GM12892 (cell line): Measurements from ENCODE around the gene PKN1.

Experiments
- POLR2A ChIP-seq: IDR thresholded peaks from 2 replicates; pipeline ENCODE4 v1.6.1; 2011; ENCODE audit warnings: low read depth, low read length, control low read depth
- POLR2AphosphoS5 ChIP-seq: IDR thresholded peaks from 2 replicates; pipeline ENCODE4 v1.6.1; 2011; ENCODE audit warnings: low read depth, low read length, control low read depth

DNA sequence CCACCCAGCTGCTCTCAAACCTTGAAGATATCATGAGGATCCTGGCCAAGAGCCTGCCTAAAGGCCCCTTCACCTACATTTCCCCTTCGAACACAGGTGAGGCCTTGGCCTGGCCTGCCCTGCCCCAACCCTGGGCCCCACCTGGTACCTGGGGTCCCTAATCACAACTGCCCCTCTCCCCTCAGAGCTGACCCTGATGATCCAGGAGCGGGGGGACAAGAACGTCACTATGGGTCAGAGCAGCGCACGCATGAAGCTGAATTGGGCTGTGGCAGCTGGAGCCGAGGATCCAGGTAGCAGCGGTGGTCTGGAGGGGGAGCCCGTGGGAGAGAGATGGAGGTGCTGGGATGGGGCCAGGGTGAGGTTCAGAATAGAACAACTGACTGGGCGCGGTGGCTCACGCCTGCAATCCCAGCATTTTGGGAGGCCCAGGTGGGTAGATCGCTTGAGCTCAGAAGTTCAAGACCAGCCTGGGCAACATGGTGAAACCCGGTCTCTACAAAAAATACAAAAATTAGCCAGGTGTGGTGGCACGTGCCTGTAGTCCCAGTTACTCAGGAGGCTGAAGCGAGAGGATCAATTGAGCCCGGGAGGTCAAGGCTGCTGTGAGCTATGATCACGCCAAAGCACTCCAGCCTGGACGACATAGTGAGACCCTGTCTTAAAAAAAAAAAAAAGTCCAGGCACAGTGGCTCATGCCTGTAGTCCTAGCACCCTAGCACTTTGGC lies 31.5 kb upstream of the PKN1 start:
- TF ChIP-seq POLR2AphosphoS5 (no peak), POLR2A (no peak; the same call in 1 of the 2 replicates)
